Inflammatory macrophage (primary cell): ENCODE data around the gene CRYGA.
"Not testable (repeated sequence)": the region's sequence is repeated elsewhere in the genome, so short reads cannot be mapped to it uniquely, and the experiment has no call there.

Source experiments
- DNase-seq, 2 donors: peaks; one replicate each; pipeline ENCODE4 v3.0.0-alpha.2; 2020 to 2022

The CRYGA gene

DNA sequence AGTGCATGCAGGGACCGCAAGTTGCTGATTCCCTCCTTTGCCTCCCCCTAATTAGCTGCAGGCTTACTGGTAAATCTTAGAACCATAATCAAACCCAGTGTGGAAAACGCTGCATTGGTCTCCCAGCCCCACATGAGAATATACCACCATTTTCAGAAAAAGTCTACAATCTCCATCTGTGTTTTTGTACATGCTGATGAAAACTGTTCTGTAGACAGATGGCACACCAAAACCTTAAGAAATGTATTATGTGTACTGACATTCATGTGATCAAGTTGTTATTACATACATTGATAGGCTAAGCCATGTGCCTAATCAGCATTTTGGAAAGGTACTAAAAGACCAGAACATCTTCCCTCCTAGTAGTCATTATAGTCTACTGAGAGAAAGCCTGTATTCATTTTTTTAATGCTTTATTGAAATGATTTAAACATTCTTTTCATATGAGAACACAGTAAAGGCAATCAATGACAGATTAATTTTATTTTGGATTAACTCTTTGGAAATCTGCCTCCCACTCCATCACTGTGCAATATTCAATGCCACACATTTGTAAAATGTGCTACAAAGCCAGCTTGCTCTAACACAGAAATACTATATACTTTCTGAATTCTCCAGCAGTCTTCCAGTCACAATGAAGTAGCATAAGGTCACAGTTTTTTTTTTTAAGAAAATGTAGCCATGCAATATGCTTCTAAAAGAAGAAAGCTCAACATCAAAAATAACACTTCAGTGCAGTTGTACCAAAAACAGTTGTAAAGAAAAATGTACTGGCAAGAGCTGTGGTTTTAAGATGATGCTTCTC is 1.8 kb upstream of the CRYGA start:
- no peak for DNase-seq

DNA sequence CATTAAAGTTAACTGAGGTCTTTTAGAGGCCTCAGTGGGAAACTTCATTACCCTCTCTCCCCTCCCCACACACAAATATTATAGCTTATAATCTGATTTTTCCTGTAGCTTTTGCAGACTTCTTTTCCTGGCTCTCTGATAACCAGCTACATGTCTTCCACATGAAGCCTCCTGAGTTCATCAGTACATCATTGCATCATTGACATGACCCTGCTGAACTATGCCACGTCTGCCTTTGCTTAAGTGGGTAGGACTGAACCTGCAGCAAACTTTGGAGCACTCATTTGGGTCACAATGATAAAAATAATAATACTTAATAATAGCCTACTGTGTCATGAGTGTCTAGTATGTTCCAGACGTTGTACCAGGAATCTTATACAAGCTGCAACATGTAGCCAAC is 7.0 kb downstream of the CRYGA start:
- DNase-seq, result no peak

DNA sequence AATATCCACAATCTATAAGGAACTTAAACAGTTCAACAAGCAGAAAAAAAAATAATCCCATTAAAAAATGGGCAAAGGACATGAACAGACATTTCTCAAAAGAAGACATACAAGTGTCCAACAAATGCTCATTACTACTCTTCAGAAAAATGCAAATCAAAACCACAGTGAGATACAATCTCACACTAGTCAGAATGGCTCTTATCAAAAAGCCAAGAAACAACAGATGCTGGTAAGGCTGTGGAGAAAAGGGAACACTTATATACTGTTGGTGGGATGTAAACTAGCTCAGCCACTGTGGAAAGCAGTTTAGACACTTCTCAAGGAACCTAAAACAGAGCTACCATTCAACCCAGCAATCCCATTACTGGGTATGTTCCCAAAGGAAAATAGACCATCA is 10.2 kb downstream of the CRYGA start:
- DNase-seq, result no peak

DNA sequence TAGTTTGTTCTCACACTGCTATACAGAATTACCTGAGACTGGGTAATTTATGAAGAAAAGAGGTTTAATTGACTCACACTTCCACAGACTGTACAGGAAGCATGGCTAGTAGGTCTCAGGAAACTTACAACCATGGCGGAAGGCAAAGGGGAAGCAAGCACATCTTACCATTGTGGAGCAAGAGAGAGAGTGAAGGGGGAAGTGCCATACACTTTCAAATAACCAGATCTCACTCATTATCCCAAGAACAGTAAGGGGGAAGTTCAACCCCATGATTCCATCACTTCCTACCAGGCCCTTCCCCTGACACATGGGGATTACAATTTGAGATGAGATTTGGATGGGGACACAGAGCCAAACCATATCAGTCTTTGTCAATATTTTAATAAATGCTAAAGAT is 12.4 kb downstream of the CRYGA start:
- DNase-seq, result peak; percentile 65 to 83

DNA sequence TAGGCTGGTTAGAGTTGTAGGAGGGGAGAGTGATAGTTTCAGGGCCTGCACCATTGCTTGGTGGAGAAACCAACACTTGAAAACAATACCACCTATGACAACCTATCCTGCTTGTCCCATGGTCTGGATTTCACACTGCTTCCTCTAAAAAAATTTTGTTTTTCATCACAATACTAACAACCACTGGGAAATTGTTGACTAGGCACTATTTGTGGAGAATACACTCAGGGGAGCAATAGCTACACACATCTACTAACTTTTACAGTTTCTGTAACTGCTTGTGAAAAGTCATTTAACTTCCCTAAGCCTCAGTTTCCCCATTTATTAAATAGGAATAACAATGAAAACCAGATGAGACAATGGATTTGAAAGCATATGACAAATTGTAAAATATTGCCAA is 13.3 kb downstream of the CRYGA start:
- no peak for DNase-seq

DNA sequence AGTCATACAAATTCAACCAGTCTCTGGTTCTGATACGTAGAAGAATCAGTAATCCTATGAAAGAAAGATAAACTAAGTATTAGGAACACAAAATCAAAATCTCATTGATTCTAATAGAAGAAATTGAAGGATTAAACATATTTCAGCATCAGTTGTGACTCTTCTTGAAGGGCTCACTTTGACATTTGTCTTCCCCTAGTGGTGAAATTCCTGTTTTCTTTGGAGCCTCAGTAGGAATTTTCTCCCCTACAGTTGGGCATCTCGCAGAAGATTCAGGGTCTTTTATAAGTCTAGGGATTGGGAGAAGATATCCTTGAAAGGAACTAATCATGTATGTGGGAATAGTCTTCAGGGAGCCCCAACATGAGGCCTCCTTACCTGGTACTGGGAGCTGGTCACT is 14.6 kb downstream of the CRYGA start:
- DNase-seq, result no peak

DNA sequence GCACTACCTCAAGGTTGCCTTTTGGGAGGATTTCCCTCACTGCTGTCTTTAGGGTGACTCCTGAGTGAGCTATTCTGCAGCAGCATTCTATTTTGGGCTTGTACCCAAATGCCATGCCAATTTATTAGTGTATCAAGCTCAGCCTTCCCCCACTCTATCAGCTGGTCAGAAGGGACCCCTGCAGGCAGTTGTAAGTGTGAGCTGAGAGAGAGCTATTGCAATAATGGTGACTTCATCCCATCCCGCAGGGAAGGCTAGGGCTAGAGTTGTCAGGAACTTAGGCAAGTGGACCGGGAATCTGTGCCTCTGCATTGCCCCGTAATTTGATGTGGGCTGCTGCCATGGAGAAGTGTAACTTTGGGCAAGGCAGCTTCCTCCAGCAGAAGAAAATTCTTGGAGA is 15.6 kb downstream of the CRYGA start:
- DNase-seq, result peak in 1 of 2 donors; percentile 12

DNA sequence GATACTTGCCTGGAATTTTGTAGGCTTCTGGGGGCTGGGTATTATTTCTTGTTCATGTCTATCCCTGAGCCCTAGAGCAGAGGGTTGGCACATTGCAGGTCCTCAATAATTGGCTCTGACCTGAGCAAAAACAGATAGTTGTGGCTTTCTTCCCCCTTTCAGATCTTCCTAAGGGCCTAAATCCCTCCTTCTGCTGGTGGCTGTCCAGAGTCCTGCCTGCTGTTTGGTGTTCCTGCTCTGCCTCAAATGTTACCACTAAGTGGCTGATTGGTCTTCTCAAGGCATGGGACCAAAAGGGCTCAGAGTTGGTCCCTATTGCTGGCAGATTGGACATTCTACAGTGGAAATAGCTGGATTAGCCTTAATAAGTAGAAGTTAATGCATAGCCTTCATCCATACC is 16.4 kb downstream of the CRYGA start:
- no peak for DNase-seq

DNA sequence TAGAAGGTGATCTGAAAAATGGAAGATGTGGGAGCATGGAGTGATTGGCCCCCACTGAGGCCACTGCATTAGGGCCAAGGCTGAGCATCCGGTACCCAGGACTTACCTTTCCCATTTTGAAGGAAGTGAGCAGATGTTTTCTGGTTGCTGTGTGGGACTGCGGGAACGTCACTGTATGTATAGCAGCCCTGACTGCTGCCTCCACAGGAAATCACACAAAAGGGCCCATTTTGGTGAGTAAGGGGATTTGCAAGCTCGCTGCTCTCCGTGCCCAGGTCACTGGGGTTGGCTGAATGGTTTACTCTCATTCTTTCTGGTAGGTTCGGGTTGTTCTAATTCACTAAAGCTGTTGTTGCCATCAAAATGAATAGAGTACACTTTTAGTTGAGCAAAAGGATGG is 17.4 kb downstream of the CRYGA start, which contains the start of gene CRYGB:
CRYGB (minus strand) TSS at position 153 of the 400 bp plus-strand sequence; CDS start at position 115, 38 bp downstream.
- no peak for DNase-seq

DNA sequence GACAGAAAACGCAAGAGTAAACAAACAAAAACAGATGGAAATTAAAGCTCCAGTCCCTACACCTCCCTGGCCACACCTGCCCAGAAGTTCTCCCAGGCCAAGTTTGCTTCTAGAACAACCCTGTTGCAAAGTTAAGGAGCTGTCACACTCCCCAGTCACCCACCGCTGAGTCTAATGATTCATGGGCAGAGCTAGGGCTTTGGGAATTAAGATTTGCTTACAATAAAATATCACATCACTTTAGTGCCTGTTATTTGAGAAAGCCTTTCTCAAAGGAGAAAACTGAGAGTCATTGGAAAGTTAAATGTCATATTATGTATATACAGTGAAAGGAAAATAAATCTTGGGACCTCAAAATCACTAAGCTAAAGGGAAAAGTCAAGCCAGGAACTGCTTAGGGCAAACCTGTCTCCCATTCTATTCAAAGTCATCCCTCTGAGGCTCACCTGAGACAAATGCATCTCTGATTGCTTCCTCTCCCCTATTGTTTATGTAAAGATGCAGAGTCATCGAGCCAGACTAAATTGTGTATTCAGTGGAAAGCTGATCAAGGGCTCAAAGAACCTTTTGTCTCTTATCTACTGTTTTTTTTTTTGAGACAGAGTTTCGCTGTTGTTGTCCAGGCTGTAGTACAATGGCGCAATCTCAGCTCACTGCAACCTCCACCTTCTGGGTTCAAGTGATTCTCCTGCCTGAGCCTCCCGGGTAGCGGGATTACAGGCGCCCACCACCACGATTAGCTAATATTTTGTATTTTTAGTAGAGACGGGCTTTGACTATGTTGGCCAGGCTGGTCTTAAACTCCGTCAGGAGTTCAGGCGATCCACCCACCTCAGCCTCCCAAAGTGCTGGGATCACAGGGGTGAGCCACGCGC is 20.2 kb downstream of the CRYGA start:
- no peak for DNase-seq

DNA sequence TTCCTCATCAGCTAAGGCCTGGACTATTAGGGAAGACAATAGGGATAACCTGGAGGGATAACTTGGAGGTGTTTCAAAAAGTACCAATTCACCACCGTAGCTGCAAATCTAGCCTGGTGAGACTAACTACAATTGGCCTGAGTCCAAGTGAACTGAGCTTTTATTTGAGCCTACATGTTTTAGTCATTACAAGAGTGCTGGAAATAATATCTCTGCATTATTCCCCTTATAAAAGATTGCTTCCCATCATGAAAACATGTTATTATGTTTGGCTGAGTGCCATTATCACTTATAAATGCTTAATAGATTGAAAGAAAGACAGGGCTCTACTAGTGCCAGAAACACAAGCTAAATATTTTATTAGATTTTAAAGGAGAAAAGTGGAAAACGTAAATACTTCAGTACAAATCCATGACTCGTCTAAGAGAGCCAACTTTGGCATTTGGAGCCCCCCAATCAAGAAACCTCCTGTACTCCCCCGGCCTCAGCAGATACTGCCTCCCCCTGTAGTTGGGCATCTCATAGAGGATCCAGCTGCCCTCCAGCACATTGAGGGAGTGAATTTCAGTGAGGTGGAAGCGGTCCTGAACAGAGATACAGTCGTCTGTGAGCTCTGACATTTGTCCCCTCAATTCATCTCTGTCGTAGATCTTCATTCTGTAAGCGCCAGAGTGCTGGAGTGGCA is 21.0 kb downstream of the CRYGA start:
- no peak for DNase-seq

DNA sequence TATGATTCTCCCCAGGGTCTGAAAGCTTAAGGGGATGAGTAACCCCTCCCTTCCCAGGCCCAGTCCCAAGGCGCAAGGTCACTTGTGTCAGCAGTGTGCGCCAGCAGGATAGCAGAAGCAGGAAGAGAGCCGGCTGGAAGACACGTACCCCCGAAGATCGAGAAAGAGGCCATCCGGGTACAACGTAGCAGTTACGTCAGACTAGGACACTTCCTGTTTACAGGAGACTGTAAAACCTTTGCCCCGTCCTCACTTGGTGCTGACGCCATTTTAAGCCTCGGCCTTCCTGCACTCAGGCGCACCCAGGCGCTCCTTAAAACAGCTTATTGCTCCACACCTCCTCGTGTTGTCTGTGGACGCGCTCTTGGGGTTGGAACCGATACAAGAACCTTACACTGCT is 23.9 kb downstream of the CRYGA start:
- no peak for DNase-seq

DNA sequence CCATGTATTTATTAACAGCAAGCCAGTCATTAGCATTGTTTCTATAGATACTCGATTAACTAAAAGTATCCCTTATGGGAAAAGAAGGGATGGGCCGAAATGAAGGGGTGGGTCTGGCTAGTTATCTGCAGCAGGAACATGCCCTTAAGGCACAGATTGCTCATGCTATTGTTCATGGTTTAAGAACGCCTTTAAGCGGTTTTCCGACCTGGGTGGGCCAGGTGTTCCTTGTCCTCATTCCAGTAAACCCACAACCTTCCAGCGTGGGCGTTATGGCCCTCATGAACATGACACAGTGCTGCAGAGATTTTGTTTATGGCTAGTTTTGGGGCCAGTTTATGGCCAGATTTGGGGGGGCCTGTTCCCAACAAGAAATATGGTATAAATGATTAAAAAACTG is 25.1 kb downstream of the CRYGA start:
- not testable (repeated sequence) for DNase-seq

DNA sequence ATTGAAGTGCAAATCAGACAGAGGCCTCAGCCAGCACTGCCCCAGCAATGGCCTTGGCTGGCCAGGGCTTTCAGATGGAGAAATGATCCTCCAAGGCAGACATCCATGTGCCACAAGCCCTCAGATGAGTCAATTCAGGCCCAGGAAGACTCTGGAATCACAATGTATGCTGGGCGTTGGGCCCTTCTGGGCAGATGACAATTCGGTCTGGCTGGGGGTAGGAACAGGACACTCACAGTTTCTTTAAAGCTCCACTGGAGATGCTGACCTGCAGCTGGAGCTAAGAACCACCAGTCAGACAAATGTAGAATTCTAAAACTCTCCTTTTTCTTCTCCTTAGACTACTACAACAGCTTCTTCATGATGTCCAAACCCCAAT is 26.7 kb downstream of the CRYGA start:
- no peak for DNase-seq

DNA sequence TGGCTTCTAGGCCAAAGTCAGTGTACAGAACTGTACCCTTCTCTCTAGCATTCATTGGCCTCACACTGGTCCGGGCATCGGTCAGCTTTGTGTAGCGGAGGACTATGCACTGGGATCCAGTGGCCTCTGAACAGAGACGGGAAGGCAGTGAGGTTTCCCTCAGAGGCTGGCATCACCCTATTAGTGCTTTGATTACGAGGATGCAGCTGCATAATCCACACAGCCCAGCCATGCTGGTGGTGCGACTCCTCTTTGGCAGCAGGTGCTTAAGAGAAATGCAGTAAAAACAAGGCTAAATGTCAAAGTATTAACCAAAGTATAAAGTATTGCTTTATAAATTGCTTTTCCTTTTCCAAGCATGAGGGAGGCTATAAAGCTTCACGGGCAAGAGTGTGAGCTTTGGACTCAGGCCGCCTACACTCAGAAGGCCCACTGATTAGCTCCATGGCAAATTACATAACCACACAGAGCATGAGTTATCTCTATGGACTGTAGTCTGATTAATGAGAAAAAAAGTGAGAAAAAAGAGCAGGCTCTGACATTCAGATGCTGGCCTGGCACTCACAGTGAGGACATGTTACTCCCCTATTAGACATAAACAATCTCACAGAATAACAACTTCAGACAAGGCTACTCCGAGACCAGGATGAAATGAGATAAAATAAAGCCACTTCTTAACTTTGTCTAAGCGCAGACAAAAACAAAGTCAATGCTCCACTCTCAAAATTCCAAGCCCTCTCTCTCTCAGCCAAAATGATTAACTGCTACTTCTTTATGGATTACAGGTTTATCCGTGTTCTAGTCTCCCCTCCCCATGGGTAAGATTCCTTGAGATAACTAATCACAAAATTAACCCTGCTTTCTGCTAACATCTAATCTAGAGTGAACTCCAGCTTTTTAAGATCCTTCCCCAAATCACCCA is 27.3 kb downstream of the CRYGA start:
- DNase-seq, result no peak

DNA sequence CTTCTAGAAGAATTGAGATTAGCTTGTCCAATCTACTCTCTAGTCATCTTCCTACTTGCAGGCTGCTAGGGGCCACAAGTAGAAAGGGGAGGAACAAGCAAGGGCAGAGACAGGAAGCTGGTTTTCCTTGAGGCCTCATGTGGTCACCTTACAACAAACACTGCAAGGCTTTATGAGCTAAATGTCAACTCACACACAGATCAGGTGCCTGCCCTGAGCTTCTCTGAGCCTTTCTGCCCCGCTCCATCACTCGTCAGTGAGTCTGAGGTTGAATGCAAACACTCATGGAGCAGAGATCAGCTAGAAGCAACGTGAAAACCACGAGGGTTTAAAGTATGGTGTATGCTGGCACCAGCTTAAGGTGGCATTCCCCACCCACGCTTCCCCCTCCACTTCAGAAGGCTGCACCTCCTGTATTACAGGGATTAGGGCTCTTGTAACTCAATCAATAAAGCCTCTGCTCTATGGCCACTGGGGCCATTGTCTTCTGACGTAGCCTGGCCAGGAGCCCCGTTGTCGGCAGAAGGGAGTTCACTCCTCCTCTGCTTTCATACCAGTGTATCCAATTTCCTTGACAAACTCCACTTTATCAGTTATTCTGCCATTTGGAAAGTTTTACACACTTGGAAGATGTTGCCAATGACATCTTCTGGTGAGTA is 28.3 kb downstream of the CRYGA start:
- peak in 1 of 2 donors; percentile 6 for DNase-seq

DNA sequence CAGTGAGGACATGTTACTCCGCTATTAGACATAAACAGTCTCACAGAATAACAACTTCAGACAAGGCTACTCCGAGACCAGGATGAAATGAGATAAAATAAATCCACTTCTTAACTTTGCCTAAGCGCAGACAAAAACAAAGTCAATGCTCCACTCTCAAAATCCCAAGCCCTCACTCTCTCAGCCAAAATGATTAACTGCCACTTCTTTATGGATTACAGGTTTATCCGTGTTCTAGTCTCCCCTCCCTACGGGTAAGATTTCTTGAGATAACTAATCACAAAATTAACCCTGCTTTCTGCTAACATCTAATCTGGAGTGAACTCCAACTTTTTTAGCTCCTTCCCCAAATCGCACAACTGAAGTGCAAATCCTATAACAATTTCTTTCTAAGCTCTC is 32.7 kb downstream of the CRYGA start:
- DNase-seq, result no peak

DNA sequence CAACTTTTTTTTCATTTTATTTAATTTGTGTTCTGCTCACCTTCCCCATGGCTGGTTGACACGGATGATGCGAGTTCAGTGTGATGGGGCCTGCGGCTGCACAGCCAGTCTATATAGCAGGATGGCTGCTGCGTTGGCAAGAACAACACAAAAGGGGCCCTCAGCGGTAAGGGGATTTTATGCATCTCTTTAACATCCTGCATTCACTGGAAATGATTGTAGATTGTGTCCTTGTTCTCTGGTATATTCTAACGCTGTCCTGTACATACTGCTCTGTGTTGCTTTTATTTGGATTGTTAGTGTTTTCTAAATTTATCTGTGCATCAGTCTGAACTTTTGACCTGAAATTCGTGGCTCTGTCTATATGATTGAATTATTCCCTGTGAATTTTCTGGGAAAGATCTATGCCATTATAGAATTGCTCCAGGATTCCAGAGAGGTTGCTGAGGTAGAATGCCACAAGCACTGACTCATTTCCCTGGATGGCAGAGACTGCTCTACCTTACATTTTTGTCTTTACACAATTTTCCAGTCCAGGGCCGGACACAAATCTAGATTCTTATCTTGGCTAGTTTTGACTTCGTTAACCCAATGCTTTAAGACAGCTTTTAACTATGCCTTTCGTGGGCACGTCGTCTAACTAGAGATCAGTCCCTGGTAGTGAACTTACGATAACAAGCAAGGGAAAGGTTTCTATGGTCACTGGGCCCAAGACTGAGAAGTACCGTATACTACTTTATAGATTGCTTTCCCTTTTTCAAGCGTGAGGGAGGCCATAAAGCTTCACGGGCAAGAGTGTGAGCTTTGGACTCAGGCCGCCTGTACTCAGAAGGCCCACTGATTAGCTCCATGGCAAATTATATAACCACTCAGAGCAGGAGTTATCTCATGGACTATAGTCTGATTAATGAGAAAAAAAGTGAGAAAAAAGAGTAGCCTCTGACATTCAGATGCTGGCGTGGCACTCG is 33.4 kb downstream of the CRYGA start, which contains the start of gene CRYGC:
CRYGC (minus strand) TSS at position 85 of the 968 bp plus-strand sequence; CDS start at position 49, 36 bp downstream.
- no peak for DNase-seq

DNA sequence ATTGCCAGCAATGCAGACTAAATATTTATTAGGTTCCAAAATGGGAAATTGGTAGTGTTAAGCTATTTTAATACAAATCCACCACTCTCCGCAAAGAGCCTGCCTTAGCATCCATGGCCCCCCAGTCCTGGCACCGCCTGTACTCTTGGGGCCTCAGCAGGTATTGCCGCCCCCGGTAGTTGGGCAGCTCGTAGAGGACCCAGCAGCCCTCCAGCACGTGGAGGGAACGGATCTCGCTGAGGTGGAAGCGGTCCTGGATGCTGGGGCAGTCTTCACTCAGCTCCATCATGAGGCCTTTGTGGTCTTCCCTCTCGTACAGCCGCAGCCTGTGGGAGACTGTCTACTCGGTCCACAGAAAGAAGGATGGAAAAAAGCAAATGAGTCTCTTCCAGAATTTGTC is 35.3 kb downstream of the CRYGA start:
- no peak for DNase-seq

DNA sequence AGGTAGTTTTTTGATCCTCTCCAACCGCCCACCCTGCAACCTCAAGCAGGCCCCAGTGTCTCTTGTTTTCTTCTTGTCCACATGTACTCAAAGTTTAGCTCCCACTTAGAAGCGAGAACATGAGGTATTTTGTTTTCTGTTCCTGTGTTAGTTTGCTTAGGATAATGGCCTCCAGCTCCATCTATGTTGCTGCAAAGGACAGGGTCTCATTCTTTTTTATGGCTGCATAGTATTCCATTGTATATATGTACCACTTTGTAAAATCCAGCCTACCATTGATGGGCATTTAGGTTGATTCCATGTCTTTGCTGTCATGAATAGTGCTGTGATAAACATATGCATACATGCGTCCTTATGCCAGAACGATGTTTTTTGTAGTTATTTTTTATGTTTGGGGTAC is 36.3 kb downstream of the CRYGA start:
- DNase-seq, result no peak
